Tibial nerve (tissue), 4 donors: ENCODE measurements around the gene ACOT9. TPM values are rescaled to one million over a fixed set of nuclear protein-coding genes. Genes with fewer than 3 reads are reported as not detected.
"Not testable (repeated sequence)": the region's sequence is repeated elsewhere in the genome, so short reads cannot be mapped to it uniquely, and the experiment has no call there.

ENCODE experiments used
- DNase-seq, 2 donors: peaks; one replicate each; pipeline ENCODE4 v3.0.0-alpha.2; 2019; ENCODE audit warnings: low spot score in 2 of 2
- H3K27ac ChIP-seq, 4 donors: fragments of 200-600 bp; sonication (generic) in 3 of 4; one replicate each; pipeline ENCODE4 v1.5.1; 2017 to 2019; ENCODE audit warnings: mild to moderate bottlenecking in 1 of 4
- H3K27me3 ChIP-seq, 2 donors: fragments of 200-600 bp; sonication (generic) in 1 of 2; one replicate each; pipeline versions ENCODE4 v1.5.1 to v1.6.0; 2017 to 2019
- H3K36me3 ChIP-seq, 3 donors: fragments of 200-600 bp; sonication (generic); one replicate each; pipeline ENCODE4 v1.5.1; 2018 to 2019
- H3K4me1 ChIP-seq, 4 donors: fragments of 200-600 bp; sonication (generic) in 3 of 4; one replicate each; pipeline ENCODE4 v1.5.1; 2017 to 2019
- H3K4me3 ChIP-seq, 4 donors: fragments of 200-600 bp; sonication (generic) in 3 of 4; one replicate each; pipeline ENCODE4 v1.5.1; 2017 to 2019; ENCODE audit warnings: mild to moderate bottlenecking in 1 of 4, moderate library complexity in 1 of 4
- H3K9me3 ChIP-seq, 4 donors: fragments of 200-600 bp; sonication (generic) in 3 of 4; one replicate each; pipeline ENCODE4 v1.5.1; 2017 to 2019
- CTCF ChIP-seq, 5 experiments: fragments of 200-600 bp in 3 of 5; fragments of 450-650 bp in 2 of 5; sonication (generic) in 3 of 5; IDR thresholded peaks; one replicate each; pipeline ENCODE4 v1.5.1; 2016 to 2019; ENCODE audit warnings: antibody characterized with exemption in 5 of 5, mild to moderate bottlenecking in 3 of 5, moderate library complexity in 2 of 5
- EP300 ChIP-seq, 2 donors: sonication (generic); formaldehyde crosslinking; IDR thresholded peaks; one replicate each; pipeline ENCODE4 v1.6.1; 2017; ENCODE audit warnings: antibody characterized with exemption in 2 of 2, mild to moderate bottlenecking in 1 of 2
- POLR2A ChIP-seq, 2 donors: fragments of 450-650 bp; IDR thresholded peaks; one replicate each; pipeline ENCODE4 v1.6.1; 2017; ENCODE audit warnings: antibody characterized with exemption in 2 of 2, mild to moderate bottlenecking in 2 of 2, moderate library complexity in 2 of 2
- WGBS, 2 donors: methylation state at CpG; one replicate each; pipeline ENCODE4 v1.1.5; 2018; 5-methylcytosine and 5-hydroxymethylcytosine counted together
- total RNA-seq, 4 donors: library from RNA; depleted of rRNA; stranded (reverse); fragments of >200 nt; gene quantifications; one replicate each; pipeline ENCODE4 v1.1.0, GENCODE V29; 2016

Gene ACOT9
- total RNA-seq, 4 donors from 2014 or later: 35.7 to 68.2 (median 43.1) TPM

DNA sequence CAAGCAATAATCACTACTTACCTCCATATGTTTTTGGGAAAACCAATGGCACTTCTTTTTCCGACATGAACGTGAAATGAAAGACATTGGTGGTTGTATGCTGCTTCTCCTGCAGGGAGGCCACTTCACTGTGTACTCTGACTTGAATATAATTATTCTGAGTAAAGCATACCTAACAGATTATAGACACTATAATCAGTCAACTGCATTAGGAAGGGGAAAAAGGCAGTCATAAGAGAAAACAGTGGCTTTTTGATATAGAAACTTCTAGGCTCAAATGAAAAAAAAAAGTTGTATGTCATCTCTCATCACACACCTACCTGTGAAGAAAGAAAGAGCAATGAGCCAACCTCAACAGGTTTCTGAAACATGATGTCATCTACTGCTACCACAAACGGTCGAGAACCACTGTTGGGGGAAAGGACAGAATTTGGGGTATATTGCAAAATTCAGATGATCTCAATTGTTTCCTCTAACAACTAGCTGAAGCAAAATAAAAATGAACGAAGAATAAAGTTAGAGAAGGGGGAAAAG is 38.3 kb downstream of the ACOT9 start:
- no peak overlapping the region for H3K27ac ChIP-seq
- DNase-seq: no peak
- WGBS, 2 donors: 91 to 93% methylated on average over 5 of the region's 5 CpGs
- no peaks in the 10 kb centered on the region for H3K9me3 ChIP-seq
- TF ChIP-seq EP300 (IDR thresholded peaks at IDR 0.05): no peak
- TF ChIP-seq POLR2A (IDR thresholded peaks at IDR 0.05): no peak
- no peak for TF ChIP-seq CTCF (IDR thresholded peaks at IDR 0.05)
- H3K4me3 ChIP-seq: no peak overlapping the region
- no peaks in the 10 kb centered on the region for H3K4me1 ChIP-seq
- H3K36me3 ChIP-seq: peaks cover 0 to 88% (median 0%) of the 10 kb centered on the region in 3 donors
- no peaks in the 10 kb centered on the region for H3K27me3 ChIP-seq

- Histone ChIP-seq H3K4me1 (no peaks in the 10 kb centered on the region), H3K27ac (no peak overlapping the region), H3K4me3 (no peak overlapping the region), H3K27me3 (no peaks in the 10 kb centered on the region), H3K36me3 (peaks cover 0 to 45% (median 0%) of the 10 kb centered on the region in 3 donors), H3K9me3 (no peaks in the 10 kb centered on the region)
- TF ChIP-seq EP300 (IDR thresholded peaks at IDR 0.05) (no peak), CTCF (IDR thresholded peaks at IDR 0.05) (no peak), POLR2A (IDR thresholded peaks at IDR 0.05) (no peak)
- WGBS, 2 donors: 59 to 73% methylated on average over 13 to 16 of the region's 16 CpGs
- DNase-seq: peak in 1 of 2 donors; percentile 14
These were observed 43.4 kb downstream of the ACOT9 start for GRCh38 chrX:23699636-23700194.

GRCh38 chrX:23694606-23695005 is 48.5 kb downstream of the ACOT9 start:
- Histone ChIP-seq H3K4me3 (no peak overlapping the region), H3K27ac (no peak overlapping the region), H3K27me3 (no peaks in the 10 kb centered on the region), H3K4me1 (no peaks in the 10 kb centered on the region), H3K9me3 (no peaks in the 10 kb centered on the region), H3K36me3 (no peaks in the 10 kb centered on the region)
- peak; percentile 18 to 53 for DNase-seq
- no peak for TF ChIP-seq EP300 (IDR thresholded peaks at IDR 0.05)
- TF ChIP-seq POLR2A (IDR thresholded peaks at IDR 0.05): no peak
- peak in 4 of 5 experiments; percentile 17 to 56 (median 39) for TF ChIP-seq CTCF (IDR thresholded peaks at IDR 0.05)
- 4 to 6% methylated on average over 8 of the region's 8 CpGs for WGBS, 2 donors

GRCh38 chrX:23692166-23692565 is 50.9 kb downstream of the ACOT9 start:
- Histone ChIP-seq H3K9me3 (no peaks in the 10 kb centered on the region), H3K36me3 (peaks cover 0 to 2% (median 0%) of the 10 kb centered on the region in 3 donors), H3K4me3 (no peak overlapping the region), H3K27ac (no peak overlapping the region), H3K27me3 (no peaks in the 10 kb centered on the region), H3K4me1 (no peaks in the 10 kb centered on the region)
- TF ChIP-seq EP300 (IDR thresholded peaks at IDR 0.05): no peak
- TF ChIP-seq CTCF (IDR thresholded peaks at IDR 0.05): no peak
- no peak for TF ChIP-seq POLR2A (IDR thresholded peaks at IDR 0.05)
- no peak for DNase-seq
- WGBS, 2 donors: 73 to 80% methylated on average over 7 to 8 of the region's 8 CpGs

- H3K4me3 ChIP-seq, H3K4me1 ChIP-seq, H3K27ac ChIP-seq, DNase-seq, H3K27me3 ChIP-seq, H3K9me3 ChIP-seq: not testable (repeated sequence)
- 78 to 91% methylated on average over 2 to 3 of the region's 3 CpGs for WGBS, 2 donors
- peaks cover 0 to 17% (median 0%) of the 10 kb centered on the region in 3 donors for H3K36me3 ChIP-seq
These were observed 66.6 kb downstream of the ACOT9 start for GRCh38 chrX:23676486-23676885.
